SK-N-SH (cell line): ENCODE measurements around the gene BAHCC1. TPM values are rescaled to one million over a fixed set of nuclear protein-coding genes. Genes with fewer than 3 reads are reported as not detected.

Experiments
- CTCF ChIA-PET: fragments of 300-600, 350-600 bp; formaldehyde crosslinking; extraction: SDS; loops from one replicate; lab custom pipeline; 2021; lab: Yijun Ruan, JAX
- POLR2A ChIA-PET: fragments of 350-600 bp; sonication (Branson Sonifier 250); formaldehyde crosslinking; extraction: SDS; loops from one replicate; lab custom pipeline; 2020; ENCODE audit warnings: antibody characterized with exemption, inconsistent platforms; lab: Yijun Ruan, JAX
- DNase-seq: peaks from one replicate; pipeline ENCODE4 v3.0.0; 2012
- H2AFZ ChIP-seq: fragments of 200-600 bp; sonication (generic); 2 replicates; pipeline ENCODE4 v1.8.1; 2016; ENCODE audit warnings: antibody characterized with exemption, mild to moderate bottlenecking, low read depth
- H3F3A ChIP-seq: fragments of 200-600 bp; sonication (generic); replicated peaks from 2 replicates; pipeline ENCODE3; 2016; ENCODE audit warnings: antibody characterized with exemption, mild to moderate bottlenecking; ENCODE audit not compliant: insufficient read depth
- H3K27ac ChIP-seq, 2 experiments: fragments of 200-500 bp in 1 of 2; fragments of 200-600 bp in 1 of 2; sonication (Bioruptor generic) in 1 of 2; sonication (generic), shearing (Covaris generic) in 1 of 2; 2 replicates each; pipeline versions ENCODE4 v1.5.1 to v1.6.1; 2014 to 2016; ENCODE audit warnings: low read depth in 2 of 2, inconsistent platforms in 1 of 2, low read length in 1 of 2, mild to moderate bottlenecking in 1 of 2, mixed read lengths in 1 of 2
- H3K27me3 ChIP-seq: fragments of 200-600 bp; sonication (generic), shearing (Covaris generic); 2 replicates; pipeline ENCODE4 v1.6.1; 2016; ENCODE audit warnings: mixed run types; ENCODE audit not compliant: insufficient read depth
- H3K36me3 ChIP-seq, 2 experiments: fragments of 200-500 bp in 1 of 2; fragments of 200-600 bp in 1 of 2; sonication (Bioruptor generic) in 1 of 2; sonication (generic) in 1 of 2; replicated peaks in 1 of 2; 2 replicates each; pipeline versions ENCODE3 to v1.5.1; 2014 to 2016; ENCODE audit warnings: low read length in 1 of 2, mild to moderate bottlenecking in 1 of 2; ENCODE audit not compliant: insufficient read depth in 2 of 2, control insufficient read depth in 1 of 2
- H3K4me1 ChIP-seq, 2 experiments: fragments of 200-500 bp in 1 of 2; fragments of 200-600 bp in 1 of 2; sonication (Bioruptor generic) in 1 of 2; sonication (generic), shearing (Covaris generic) in 1 of 2; 2 replicates each; pipeline versions ENCODE4 v1.5.1 to v1.6.1; 2014 to 2016; ENCODE audit warnings: low read depth in 1 of 2, low read length in 1 of 2, mixed run types in 1 of 2; ENCODE audit not compliant: insufficient read depth in 2 of 2, control insufficient read depth in 1 of 2
- H3K4me2 ChIP-seq: fragments of 200-600 bp; sonication (generic), shearing (Covaris generic); 2 replicates; pipeline ENCODE4 v1.6.1; 2017; ENCODE audit warnings: mixed run types
- H3K4me3 ChIP-seq, 2 experiments: fragments of 200-500 bp in 1 of 2; fragments of 200-600 bp in 1 of 2; sonication (Bioruptor generic) in 1 of 2; sonication (generic), shearing (Covaris generic) in 1 of 2; 2 replicates each; pipeline versions ENCODE4 v1.5.1 to v1.8.1; 2014 to 2016; ENCODE audit warnings: low read depth in 2 of 2, inconsistent platforms in 1 of 2, low read length in 1 of 2, mild to moderate bottlenecking in 1 of 2, mixed read lengths in 1 of 2, moderate library complexity in 1 of 2
- H3K79me2 ChIP-seq: fragments of 200-600 bp; sonication (generic); 2 replicates; pipeline ENCODE4 v1.8.1; 2017; ENCODE audit warnings: mild to moderate bottlenecking; ENCODE audit not compliant: insufficient read depth
- H3K9ac ChIP-seq: fragments of 200-600 bp; sonication (generic); 2 replicates; pipeline ENCODE4 v1.6.1; 2017; ENCODE audit warnings: mixed run types
- H3K9me2 ChIP-seq: fragments of 200-600 bp; sonication (generic); 2 replicates; pipeline ENCODE4 v1.6.1; 2017; ENCODE audit warnings: mixed run types
- H3K9me3 ChIP-seq: fragments of 200-600 bp; sonication (generic); 2 replicates; pipeline ENCODE4 v1.6.1; 2017; ENCODE audit warnings: mixed run types, mild to moderate bottlenecking, moderate library complexity
- H4K20me1 ChIP-seq: fragments of 200-600 bp; sonication (generic); 2 replicates; pipeline ENCODE4 v1.6.1; 2017; ENCODE audit warnings: mild to moderate bottlenecking, mixed run types; ENCODE audit not compliant: insufficient read depth
- ELF1 ChIP-seq: IDR thresholded peaks from 2 replicates; pipeline ENCODE4 v1.4.0; 2012
- FOXM1 ChIP-seq: IDR thresholded peaks from 2 replicates; pipeline ENCODE4 v1.4.0; 2012; ENCODE audit warnings: low read depth, mild to moderate bottlenecking
- IRF3 ChIP-seq: fragments of 150-350 bp; IDR thresholded peaks from 2 replicates; pipeline ENCODE4 v1.6.1; 2016; ENCODE audit warnings: mild to moderate bottlenecking, low read depth, low read length
- MAX ChIP-seq: IDR thresholded peaks from 2 replicates; pipeline ENCODE4 v1.4.0; 2012; ENCODE audit warnings: low read depth
- RAD21 ChIP-seq: IDR thresholded peaks from 2 replicates; pipeline ENCODE4 v1.6.1; 2012; ENCODE audit warnings: mild to moderate bottlenecking, low read length
- REST ChIP-seq: IDR thresholded peaks from 2 replicates; pipeline ENCODE4 v1.6.1; 2012; ENCODE audit warnings: mild to moderate bottlenecking, low read depth, low read length, moderate library complexity
- TCF12 ChIP-seq: IDR thresholded peaks from 2 replicates; pipeline ENCODE4 v1.4.0; 2012
- TEAD4 ChIP-seq: IDR thresholded peaks from 2 replicates; pipeline ENCODE4 v1.4.0; 2012; ENCODE audit warnings: mild to moderate bottlenecking, borderline replicate concordance; ENCODE audit not compliant: insufficient read depth
- USF1 ChIP-seq: IDR thresholded peaks from 2 replicates; pipeline ENCODE4 v1.4.0; 2012; ENCODE audit warnings: low read depth, borderline replicate concordance
- YY1 ChIP-seq: IDR thresholded peaks from 2 replicates; pipeline ENCODE4 v1.4.0; 2012; ENCODE audit warnings: low read depth, mild to moderate bottlenecking
- whole genome bisulfite sequencing: methylation state at CpG from one replicate; pipeline ENCODE4 v1.1.6; 2017; ENCODE audit warnings: low lambda C conversion rate; 5-methylcytosine and 5-hydroxymethylcytosine counted together
- polyA plus RNA-seq, 3 experiments: library from polyadenylated mRNA; depleted of rRNA; stranded (reverse); fragments of >200 nt; gene quantifications; 2 replicates each; pipeline ENCODE4 v1.2.3, GENCODE V29; 2012

Gene BAHCC1
- polyA plus RNA-seq, 1 of the 3 experiments (the other 2 are of a cell fraction) = 6.4 TPM

GRCh38 chr17:81411305-81411704 lies 16.0 kb downstream of the BAHCC1 start:
- H4K20me1 ChIP-seq = peaks cover 17% of the 10 kb centered on the region
- POLR2A ChIA-PET = interaction anchor here (1.1 kb wide), 1 partner anchor 17 kb away, joined by 3 read pairs; no protein-coding TSS in a partner anchor
- TF ChIP-seq ELF1 = no peak
- TF ChIP-seq TEAD4 = no peak
- TF ChIP-seq FOXM1 = no peak
- TF ChIP-seq MAX = no peak
- TF ChIP-seq TCF12 = no peak
- TF ChIP-seq IRF3 = no peak
- no peak for TF ChIP-seq USF1
- no peak for TF ChIP-seq REST
- TF ChIP-seq RAD21 = no peak
- no peak for TF ChIP-seq YY1
- TF ChIP-seq, all 33 proteins: peak for 0
- H3K36me3 ChIP-seq = no peaks in the 10 kb centered on the region
- H3K9me2 ChIP-seq = no peaks in the 10 kb centered on the region
- H3K27me3 ChIP-seq = no peaks in the 10 kb centered on the region
- no peak overlapping the region for H3K4me3 ChIP-seq
- 70% methylated on average over 4 of the region's 8 CpGs for WGBS
- H3K27ac ChIP-seq = no peak overlapping the region
- H3K4me1 ChIP-seq = peaks cover 0 to 17% of the 10 kb centered on the region in 2 experiments; a peak in 1 of 4 replicates
- H3F3A ChIP-seq = no peaks in the 10 kb centered on the region
- no peak overlapping the region for H2AFZ ChIP-seq
- no peak overlapping the region for H3K9ac ChIP-seq
- DNase-seq = no peak
- H3K9me3 ChIP-seq = no peaks in the 10 kb centered on the region
- H3K4me2 ChIP-seq = no peak overlapping the region
- CTCF ChIA-PET = interaction anchor here (0.8 to 8.0 kb wide), 6 partner anchors 9 to 119 kb away, joined by 3 to 41 read pairs (median 4); no protein-coding TSS in a partner anchor
- H3K79me2 ChIP-seq = peaks cover 2% of the 10 kb centered on the region; the same call in 1 of the 2 replicates
